ENCODE measurements around the gene MGP.
A peak's percentile ranks its signal among the peaks of the same experiment; 100 is the strongest.

MGP gene

DNA sequence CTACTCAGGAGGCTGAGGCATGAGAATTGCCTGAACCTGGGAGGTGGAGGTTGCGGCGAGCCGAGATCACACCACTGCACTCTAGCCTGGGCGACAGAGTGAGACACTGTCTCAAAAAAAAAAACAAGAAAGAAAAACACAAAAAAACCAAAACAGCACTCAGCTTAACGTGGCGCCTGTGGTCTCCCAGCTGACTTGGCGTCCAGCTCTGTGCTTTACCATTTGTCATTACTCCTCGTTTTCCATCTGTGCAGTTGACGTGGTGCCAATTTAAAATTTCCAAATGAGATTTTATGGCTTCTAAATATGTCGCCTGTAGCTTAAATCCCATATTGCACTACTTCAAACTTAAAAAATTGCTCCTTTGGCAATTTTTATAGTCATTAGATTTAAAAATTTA lies 2.0 kb downstream of the MGP start:
- no peak overlapping the region for H3K9ac ChIP-seq (ENCODE audit: low read length)
- H3K79me2 ChIP-seq (ENCODE audit: low read length), result no peaks in the 10 kb centered on the region
- H3K27me3 ChIP-seq (replicated peaks; ENCODE audit: insufficient read depth, low read length), result no peaks in the 10 kb centered on the region
- H3F3A ChIP-seq (ENCODE audit: insufficient read depth, low read length), result peaks cover 10% of the 10 kb centered on the region; the same call in 1 of the 2 replicates
- H3K4me2 ChIP-seq (ENCODE audit: low read depth, low read length), result 0 out of 2 replicates have a peak overlapping the region, but pooled peaks have one; percentile 35
- H3K4me1 ChIP-seq (ENCODE audit: low read length), result peaks cover 13% of the 10 kb centered on the region
- no peaks in the 10 kb centered on the region for H3K9me3 ChIP-seq (replicated peaks; ENCODE audit: insufficient read depth, low read length)
- no peak overlapping the region for H3K4me3 ChIP-seq (ENCODE audit: low read length)
- H3K27ac ChIP-seq (ENCODE audit: low read length), result no peak overlapping the region
- H2AFZ ChIP-seq (ENCODE audit: low read length), result no peak overlapping the region
- no peaks in the 10 kb centered on the region for H3K36me3 ChIP-seq (replicated peaks; ENCODE audit: insufficient read depth, low read length)
- no peaks in the 10 kb centered on the region for H3K9me2 ChIP-seq (replicated peaks; ENCODE audit: insufficient read depth, low read length)
- no peaks in the 10 kb centered on the region for H4K20me1 ChIP-seq (ENCODE audit: insufficient read depth, low read length)
- TF ChIP-seq EZH2 (optimal IDR thresholded peaks at IDR 0.05; ENCODE audit: low read depth, low read length) (no peak), EZH2phosphoT487 (IDR thresholded peaks at IDR 0.05; ENCODE audit: low read length) (no peak)
- TF ChIP-seq, protein P1, sequence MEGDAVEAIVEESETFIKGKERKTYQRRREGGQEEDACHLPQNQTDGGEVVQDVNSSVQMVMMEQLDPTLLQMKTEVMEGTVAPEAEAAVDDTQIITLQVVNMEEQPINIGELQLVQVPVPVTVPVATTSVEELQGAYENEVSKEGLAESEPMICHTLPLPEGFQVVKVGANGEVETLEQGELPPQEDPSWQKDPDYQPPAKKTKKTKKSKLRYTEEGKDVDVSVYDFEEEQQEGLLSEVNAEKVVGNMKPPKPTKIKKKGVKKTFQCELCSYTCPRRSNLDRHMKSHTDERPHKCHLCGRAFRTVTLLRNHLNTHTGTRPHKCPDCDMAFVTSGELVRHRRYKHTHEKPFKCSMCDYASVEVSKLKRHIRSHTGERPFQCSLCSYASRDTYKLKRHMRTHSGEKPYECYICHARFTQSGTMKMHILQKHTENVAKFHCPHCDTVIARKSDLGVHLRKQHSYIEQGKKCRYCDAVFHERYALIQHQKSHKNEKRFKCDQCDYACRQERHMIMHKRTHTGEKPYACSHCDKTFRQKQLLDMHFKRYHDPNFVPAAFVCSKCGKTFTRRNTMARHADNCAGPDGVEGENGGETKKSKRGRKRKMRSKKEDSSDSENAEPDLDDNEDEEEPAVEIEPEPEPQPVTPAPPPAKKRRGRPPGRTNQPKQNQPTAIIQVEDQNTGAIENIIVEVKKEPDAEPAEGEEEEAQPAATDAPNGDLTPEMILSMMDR (IDR thresholded peaks at IDR 0.05; ENCODE audit: low read length), result no peak
- DNase-seq, result no peak

DNA sequence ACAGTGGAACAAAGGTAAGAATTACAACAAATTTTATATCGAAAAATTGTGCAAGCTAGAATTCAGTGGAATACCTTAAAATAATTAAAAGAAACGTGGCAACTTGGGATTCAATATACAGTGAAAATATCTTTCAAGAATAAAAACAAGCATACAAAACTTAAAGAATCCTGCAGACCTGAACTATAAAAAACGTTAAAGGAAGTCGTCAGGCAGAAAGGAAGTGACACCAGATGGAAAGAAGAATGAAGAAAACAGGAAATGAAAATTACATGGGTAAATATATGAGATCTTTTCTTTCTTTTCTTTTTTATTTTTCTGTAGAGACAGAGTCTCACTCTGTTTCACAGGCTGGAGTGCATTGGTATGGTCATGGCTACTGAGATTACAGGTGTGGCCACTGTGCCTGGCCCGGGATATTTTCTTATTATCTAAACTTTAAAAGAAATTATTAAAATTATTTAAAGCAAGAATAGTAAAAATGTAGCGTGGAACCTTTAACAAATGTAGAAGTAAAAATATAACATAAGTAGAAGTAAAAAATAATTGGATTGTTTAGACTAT lies 4.7 kb downstream of the MGP start:
- no peak overlapping the region for H3K4me2 ChIP-seq (ENCODE audit: low read depth, low read length)

DNA sequence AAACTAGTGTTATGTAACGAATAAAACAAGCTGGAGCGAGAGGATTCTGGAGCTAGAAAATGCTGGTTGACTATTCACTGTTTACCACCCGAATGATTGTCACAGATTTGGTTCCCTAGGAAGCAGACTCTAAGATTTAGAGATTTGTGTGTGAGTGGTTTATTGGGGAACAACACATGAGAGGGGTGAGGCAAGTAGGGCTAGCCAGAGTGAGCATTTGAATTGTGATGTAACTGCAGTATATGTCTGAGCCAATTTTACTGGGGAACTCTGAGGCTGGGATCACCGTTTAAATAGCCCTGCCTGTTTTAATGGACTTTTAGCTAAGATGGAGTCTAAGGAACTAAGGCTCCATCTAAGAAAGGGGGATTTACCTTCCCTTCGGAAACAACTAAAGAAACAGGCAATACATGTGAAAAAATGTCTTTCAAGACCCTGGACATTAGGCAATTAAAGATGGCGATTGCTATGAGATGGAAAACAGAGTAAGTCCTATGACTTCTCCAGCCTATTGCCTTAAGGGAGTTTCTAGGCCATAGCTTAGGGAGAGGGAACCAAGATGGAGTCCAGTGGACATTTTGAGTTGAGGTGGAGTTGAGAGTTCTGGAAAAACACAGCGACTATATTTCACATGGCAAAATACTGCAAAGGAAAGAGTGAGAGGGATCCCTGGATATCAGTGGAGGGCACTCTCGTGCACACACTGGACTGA lies 6.3 kb downstream of the MGP start:
- H3K79me2 ChIP-seq (ENCODE audit: low read length), result no peaks in the 10 kb centered on the region

More for the DNA sequence above, 4.7 kb downstream of the MGP start:
- peaks cover 13% of the 10 kb centered on the region for H3K4me1 ChIP-seq (ENCODE audit: low read length)
- H3F3A ChIP-seq (ENCODE audit: insufficient read depth, low read length), result peaks cover 10% of the 10 kb centered on the region; the same call in 1 of the 2 replicates
- H3K36me3 ChIP-seq (replicated peaks; ENCODE audit: insufficient read depth, low read length), result no peaks in the 10 kb centered on the region
- H3K9me2 ChIP-seq (replicated peaks; ENCODE audit: insufficient read depth, low read length), result no peaks in the 10 kb centered on the region
- H3K27me3 ChIP-seq (replicated peaks; ENCODE audit: insufficient read depth, low read length), result no peaks in the 10 kb centered on the region
- TF ChIP-seq, protein P1 (IDR thresholded peaks at IDR 0.05; ENCODE audit: low read length), result no peak
- TF ChIP-seq EZH2phosphoT487 (IDR thresholded peaks at IDR 0.05; ENCODE audit: low read length) (no peak), EZH2 (optimal IDR thresholded peaks at IDR 0.05; ENCODE audit: low read depth, low read length) (no peak)
- no peak overlapping the region for H3K27ac ChIP-seq (ENCODE audit: low read length)
- no peak for DNase-seq
- no peak overlapping the region for H2AFZ ChIP-seq (ENCODE audit: low read length)
- H3K9me3 ChIP-seq (replicated peaks; ENCODE audit: insufficient read depth, low read length), result no peaks in the 10 kb centered on the region
- H3K79me2 ChIP-seq (ENCODE audit: low read length), result no peaks in the 10 kb centered on the region
- no peaks in the 10 kb centered on the region for H4K20me1 ChIP-seq (ENCODE audit: insufficient read depth, low read length)
- no peak overlapping the region for H3K4me3 ChIP-seq (ENCODE audit: low read length)
- no peak overlapping the region for H3K9ac ChIP-seq (ENCODE audit: low read length)

More for the DNA sequence above, 6.3 kb downstream of the MGP start:
- Histone ChIP-seq H3F3A (ENCODE audit: insufficient read depth, low read length) (peaks cover 5% of the 10 kb centered on the region; the same call in 1 of the 2 replicates), H3K36me3 (replicated peaks; ENCODE audit: insufficient read depth, low read length) (no peaks in the 10 kb centered on the region), H4K20me1 (ENCODE audit: insufficient read depth, low read length) (no peaks in the 10 kb centered on the region), H3K4me1 (ENCODE audit: low read length) (peaks cover 6% of the 10 kb centered on the region), H3K4me2 (ENCODE audit: low read depth, low read length) (no peak overlapping the region), H3K4me3 (ENCODE audit: low read length) (no peak overlapping the region), H3K9me2 (replicated peaks; ENCODE audit: insufficient read depth, low read length) (no peaks in the 10 kb centered on the region), H2AFZ (ENCODE audit: low read length) (no peak overlapping the region), H3K9ac (ENCODE audit: low read length) (no peak overlapping the region), H3K9me3 (replicated peaks; ENCODE audit: insufficient read depth, low read length) (no peaks in the 10 kb centered on the region), H3K27me3 (replicated peaks; ENCODE audit: insufficient read depth, low read length) (no peaks in the 10 kb centered on the region), H3K27ac (ENCODE audit: low read length) (no peak overlapping the region)
- DNase-seq, result no peak
- TF ChIP-seq EZH2 (optimal IDR thresholded peaks at IDR 0.05; ENCODE audit: low read depth, low read length), result no peak
- TF ChIP-seq, protein P1 (IDR thresholded peaks at IDR 0.05; ENCODE audit: low read length), result no peak
- TF ChIP-seq EZH2phosphoT487 (IDR thresholded peaks at IDR 0.05; ENCODE audit: low read length), result no peak
